Measurements from ENCODE around the gene ZFYVE21.
A peak's percentile ranks its signal among the peaks of the same experiment; 100 is the strongest.

ZFYVE21 gene

DNA sequence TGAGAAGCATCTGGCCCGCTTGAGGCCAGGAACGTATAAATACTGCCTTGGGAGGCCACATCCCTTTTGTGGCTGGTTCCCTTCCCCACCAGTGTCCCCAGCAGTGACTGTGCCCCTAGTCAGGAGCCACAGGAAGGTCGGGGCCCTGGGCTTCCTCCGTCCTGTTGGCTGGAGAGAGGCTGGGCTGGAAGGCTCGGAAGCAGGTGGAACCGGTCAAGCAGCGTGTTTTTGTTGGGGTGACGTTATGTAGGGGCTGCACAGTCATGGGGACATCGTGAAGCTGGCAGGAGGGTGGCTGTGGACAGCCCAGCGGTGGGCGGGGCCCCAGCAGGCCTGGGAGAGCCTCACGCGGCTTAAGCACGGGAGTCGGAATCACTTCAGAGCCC lies 10.5 kb upstream of the ZFYVE21 start:
- Histone ChIP-seq H3K4me3 (ENCODE audit: low read length in 2 of 2) (no peak overlapping the region), H3K36me3 (ENCODE audit: control insufficient read depth in 2 of 2, insufficient read depth in 2 of 2, low read length in 2 of 2) (peaks cover 30 to 34% of the 10 kb centered on the region in 2 donors), H3K27ac (ENCODE audit: low read depth in 2 of 2, low read length in 2 of 2) (peak overlapping the region; percentile 9 to 45), H3K9me3 (ENCODE audit: control insufficient read depth in 2 of 2, low read length in 2 of 2) (no peaks in the 10 kb centered on the region), H3K4me1 (ENCODE audit: control insufficient read depth in 2 of 2, insufficient read depth in 2 of 2, low read length in 2 of 2) (peaks cover 2 to 6% of the 10 kb centered on the region in 2 donors), H3K9ac (ENCODE audit: low read depth in 1 of 2, low read length in 2 of 2) (no peak overlapping the region), H3K27me3 (ENCODE audit: control insufficient read depth in 2 of 2, insufficient read depth in 2 of 2, low read length in 2 of 2) (no peaks in the 10 kb centered on the region)

DNA sequence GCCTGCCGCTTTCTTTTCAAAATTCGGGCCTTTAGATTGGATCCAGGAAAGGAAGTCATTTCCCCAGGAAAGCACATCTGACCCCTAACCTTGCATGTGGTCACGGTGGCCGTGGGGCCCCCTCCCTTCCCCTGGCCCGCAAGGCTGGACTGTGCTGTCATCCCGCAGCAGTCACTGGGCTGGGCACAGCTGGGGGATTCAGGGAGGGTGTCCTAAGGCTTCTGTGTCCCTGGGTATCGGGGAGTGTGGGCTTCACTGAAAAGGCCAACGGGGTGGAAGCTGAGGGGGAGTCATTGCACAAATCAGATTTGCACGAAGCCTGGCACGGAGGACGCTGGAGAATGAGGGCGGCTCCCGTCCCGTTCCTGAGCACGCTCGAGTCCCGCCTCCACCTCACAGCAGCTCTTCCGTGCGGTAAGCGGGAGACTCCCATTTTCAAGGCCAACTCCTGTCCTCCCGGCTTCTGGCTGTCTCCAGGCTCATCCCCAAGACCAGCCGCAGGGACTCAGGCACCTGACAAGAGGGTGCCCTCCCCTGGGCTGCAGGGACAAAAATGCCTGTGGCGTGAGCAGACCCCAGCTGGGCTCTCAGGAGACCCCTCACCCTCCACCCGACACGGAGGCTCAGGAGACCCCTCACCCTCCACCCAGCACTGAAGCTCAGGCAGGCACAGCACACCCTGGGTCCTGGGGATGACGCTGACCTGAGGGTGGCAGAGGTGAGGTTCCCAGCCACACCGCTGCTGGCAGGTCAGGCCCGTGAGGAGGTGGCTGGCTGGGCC lies 9.9 kb upstream of the ZFYVE21 start:
- H3K9me3 ChIP-seq (ENCODE audit: control insufficient read depth in 2 of 2, low read length in 2 of 2): no peaks in the 10 kb centered on the region
- H3K4me3 ChIP-seq (ENCODE audit: low read length in 2 of 2): no peak overlapping the region
- peaks cover 5 to 8% of the 10 kb centered on the region in 2 donors for H3K4me1 ChIP-seq (ENCODE audit: control insufficient read depth in 2 of 2, insufficient read depth in 2 of 2, low read length in 2 of 2)
- no peaks in the 10 kb centered on the region for H3K27me3 ChIP-seq (ENCODE audit: control insufficient read depth in 2 of 2, insufficient read depth in 2 of 2, low read length in 2 of 2)
- peak overlapping the region in 1 of 2 donors; percentile 45 for H3K27ac ChIP-seq (ENCODE audit: low read depth in 2 of 2, low read length in 2 of 2)
- H3K9ac ChIP-seq (ENCODE audit: low read depth in 1 of 2, low read length in 2 of 2): no peak overlapping the region
- peaks cover 30% of the 10 kb centered on the region in 2 donors for H3K36me3 ChIP-seq (ENCODE audit: control insufficient read depth in 2 of 2, insufficient read depth in 2 of 2, low read length in 2 of 2)

DNA sequence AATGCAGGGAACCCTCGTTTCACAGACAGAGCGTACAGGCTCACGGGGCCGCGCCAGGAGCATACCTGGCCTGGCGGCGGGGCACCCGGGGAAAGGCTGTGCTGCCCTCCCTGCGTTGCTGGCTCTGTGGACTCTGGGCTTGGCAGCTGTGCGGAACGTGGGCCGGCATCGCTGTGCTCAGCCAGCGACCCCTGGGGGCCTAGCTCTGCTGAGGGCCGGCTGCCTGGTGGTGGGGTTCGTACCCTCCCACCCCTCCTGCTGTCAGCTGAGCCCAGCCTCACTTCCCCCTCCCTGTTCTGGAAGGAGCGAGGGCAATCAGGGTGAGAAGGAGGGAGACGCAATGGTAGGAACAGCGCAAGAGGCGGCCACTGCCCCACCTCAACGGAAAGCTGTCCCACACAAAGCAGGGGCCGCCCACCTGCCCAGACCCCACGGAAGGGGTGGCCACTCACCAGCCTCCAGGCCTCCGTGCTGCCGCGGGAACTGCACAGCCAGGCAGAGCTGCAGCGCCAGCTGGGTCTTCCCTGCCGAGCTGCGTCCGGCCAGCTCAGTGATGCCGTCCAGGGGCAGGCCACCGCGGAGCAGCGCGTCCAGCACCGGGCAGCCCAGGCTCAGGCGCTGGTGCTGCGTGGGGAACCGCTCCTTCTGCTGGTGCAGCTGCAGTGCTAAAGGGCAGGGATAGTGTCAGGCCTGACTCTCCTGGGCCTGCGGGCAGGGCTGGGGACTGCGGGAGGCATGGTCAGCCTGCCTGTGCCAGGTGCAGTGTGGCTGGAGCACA lies 8.9 kb upstream of the ZFYVE21 start:
- no peak overlapping the region for H3K27ac ChIP-seq (ENCODE audit: low read depth in 2 of 2, low read length in 2 of 2)
- H3K4me1 ChIP-seq (ENCODE audit: control insufficient read depth in 2 of 2, insufficient read depth in 2 of 2, low read length in 2 of 2): peaks cover 14 to 18% of the 10 kb centered on the region in 2 donors
- no peaks in the 10 kb centered on the region for H3K27me3 ChIP-seq (ENCODE audit: control insufficient read depth in 2 of 2, insufficient read depth in 2 of 2, low read length in 2 of 2)
- H3K9ac ChIP-seq (ENCODE audit: low read depth in 1 of 2, low read length in 2 of 2): no peak overlapping the region
- no peak overlapping the region for H3K4me3 ChIP-seq (ENCODE audit: low read length in 2 of 2)
- peaks cover 29 to 30% of the 10 kb centered on the region in 2 donors for H3K36me3 ChIP-seq (ENCODE audit: control insufficient read depth in 2 of 2, insufficient read depth in 2 of 2, low read length in 2 of 2)
- no peaks in the 10 kb centered on the region for H3K9me3 ChIP-seq (ENCODE audit: control insufficient read depth in 2 of 2, low read length in 2 of 2)

DNA sequence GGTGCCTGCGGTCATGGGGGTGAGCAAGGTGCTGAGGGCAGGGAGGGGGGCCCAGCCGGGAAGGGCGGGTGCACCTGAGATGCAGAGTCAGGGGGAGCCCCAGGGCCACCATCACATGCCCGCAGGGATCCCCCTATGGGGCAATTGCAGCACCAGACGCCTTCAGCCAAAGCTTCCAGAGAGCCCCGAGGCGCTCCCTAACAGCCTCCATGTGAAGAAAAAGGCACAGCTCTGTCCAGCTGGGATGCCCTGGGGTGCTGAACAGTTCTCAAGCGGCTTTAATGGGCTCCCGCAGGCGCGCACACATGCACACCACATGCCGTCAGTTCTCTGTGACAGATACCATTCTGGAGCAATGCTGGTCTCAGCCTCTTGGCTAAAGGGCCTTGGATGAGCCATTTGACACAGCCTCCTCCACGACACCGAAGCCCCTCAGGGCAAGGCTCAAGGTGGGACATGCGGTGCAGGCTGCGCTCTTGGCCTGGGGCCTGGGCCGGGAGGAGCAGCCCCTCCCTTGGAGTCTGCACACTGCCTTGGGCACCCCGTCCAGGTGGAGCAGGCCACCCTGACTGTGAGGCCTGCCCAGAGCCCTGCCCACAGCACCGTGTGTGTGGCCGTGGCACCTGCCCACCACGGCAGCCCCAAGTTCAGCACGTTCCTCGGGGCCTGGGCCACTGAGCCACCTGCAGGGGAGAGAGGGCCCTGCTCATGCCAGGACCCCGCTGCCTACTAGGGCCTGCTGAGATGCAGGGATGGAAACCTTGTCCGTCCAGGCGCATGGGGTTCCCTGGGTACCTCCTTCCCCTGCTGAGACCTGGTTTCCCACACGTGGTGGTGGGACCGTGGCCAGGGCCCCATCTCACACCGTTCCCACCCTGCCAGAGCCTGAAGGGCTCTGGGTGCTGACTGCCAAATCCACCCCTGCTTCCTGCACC lies 8.0 kb upstream of the ZFYVE21 start:
- Histone ChIP-seq H3K36me3 (ENCODE audit: control insufficient read depth in 2 of 2, insufficient read depth in 2 of 2, low read length in 2 of 2) (peaks cover 22 to 24% of the 10 kb centered on the region in 2 donors), H3K27ac (ENCODE audit: low read depth in 2 of 2, low read length in 2 of 2) (no peak overlapping the region), H3K9ac (ENCODE audit: low read depth in 1 of 2, low read length in 2 of 2) (no peak overlapping the region), H3K4me3 (ENCODE audit: low read length in 2 of 2) (no peak overlapping the region), H3K4me1 (ENCODE audit: control insufficient read depth in 2 of 2, insufficient read depth in 2 of 2, low read length in 2 of 2) (peaks cover 22 to 26% of the 10 kb centered on the region in 2 donors), H3K9me3 (ENCODE audit: control insufficient read depth in 2 of 2, low read length in 2 of 2) (no peaks in the 10 kb centered on the region), H3K27me3 (ENCODE audit: control insufficient read depth in 2 of 2, insufficient read depth in 2 of 2, low read length in 2 of 2) (no peaks in the 10 kb centered on the region)

DNA sequence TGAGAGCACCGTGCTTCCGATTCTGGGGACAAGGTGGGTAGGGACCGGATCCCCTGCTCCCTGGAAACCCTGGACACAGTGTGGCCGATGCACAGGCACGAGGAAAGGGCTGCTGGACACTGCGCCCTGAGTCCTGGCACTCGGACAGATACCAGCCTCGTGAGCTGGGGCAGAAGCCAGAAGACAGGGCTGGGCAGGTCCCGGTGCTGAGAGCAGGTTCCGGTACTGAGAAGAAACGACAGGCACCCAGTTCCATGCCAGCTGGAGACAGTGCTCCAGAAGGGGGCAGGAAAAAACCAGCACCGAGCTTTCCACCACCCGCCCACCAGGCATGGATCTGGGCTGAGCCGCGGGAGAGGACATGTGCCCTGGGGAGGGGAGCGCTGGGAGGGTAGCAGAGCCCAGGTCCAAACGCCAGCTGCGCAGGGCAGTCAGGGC lies 6.8 kb upstream of the ZFYVE21 start:
- H3K4me1 ChIP-seq (ENCODE audit: control insufficient read depth in 2 of 2, insufficient read depth in 2 of 2, low read length in 2 of 2): peaks cover 27 to 38% of the 10 kb centered on the region in 2 donors
- H3K27ac ChIP-seq (ENCODE audit: low read depth in 2 of 2, low read length in 2 of 2): no peak overlapping the region

DNA sequence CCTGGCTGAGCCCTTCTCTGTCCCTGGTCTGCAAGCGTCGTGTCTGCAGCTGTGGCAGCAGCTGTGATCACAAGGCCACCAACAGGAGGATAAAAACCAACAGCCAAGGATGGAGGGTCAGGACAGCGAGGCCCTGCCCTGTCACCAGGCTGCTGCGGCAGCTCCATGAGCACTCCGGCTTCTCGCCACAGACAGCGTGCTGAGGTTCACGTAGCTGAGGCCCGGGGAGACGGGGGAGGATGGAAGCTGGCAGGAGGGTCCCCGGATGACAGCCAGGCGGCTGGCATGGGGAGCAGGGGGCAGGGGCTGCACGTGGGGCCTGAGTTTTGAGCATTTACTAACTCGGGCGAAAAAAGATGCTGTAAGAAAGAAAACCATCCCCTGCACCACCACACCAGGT lies 5.8 kb upstream of the ZFYVE21 start:
- Histone ChIP-seq H3K36me3 (ENCODE audit: control insufficient read depth in 2 of 2, insufficient read depth in 2 of 2, low read length in 2 of 2) (peaks cover 8 to 11% of the 10 kb centered on the region in 2 donors), H3K9me3 (ENCODE audit: control insufficient read depth in 2 of 2, low read length in 2 of 2) (no peaks in the 10 kb centered on the region), H3K27ac (ENCODE audit: low read depth in 2 of 2, low read length in 2 of 2) (peak overlapping the region; percentile 86 to 90), H3K27me3 (ENCODE audit: control insufficient read depth in 2 of 2, insufficient read depth in 2 of 2, low read length in 2 of 2) (no peaks in the 10 kb centered on the region), H3K9ac (ENCODE audit: low read depth in 1 of 2, low read length in 2 of 2) (no peak overlapping the region), H3K4me3 (ENCODE audit: low read length in 2 of 2) (no peak overlapping the region), H3K4me1 (ENCODE audit: control insufficient read depth in 2 of 2, insufficient read depth in 2 of 2, low read length in 2 of 2) (peaks cover 33 to 41% of the 10 kb centered on the region in 2 donors)

More for the DNA sequence above, 6.8 kb upstream of the ZFYVE21 start:
- no peaks in the 10 kb centered on the region for H3K9me3 ChIP-seq (ENCODE audit: control insufficient read depth in 2 of 2, low read length in 2 of 2)
- no peaks in the 10 kb centered on the region for H3K27me3 ChIP-seq (ENCODE audit: control insufficient read depth in 2 of 2, insufficient read depth in 2 of 2, low read length in 2 of 2)
- H3K4me3 ChIP-seq (ENCODE audit: low read length in 2 of 2): no peak overlapping the region
- no peak overlapping the region for H3K9ac ChIP-seq (ENCODE audit: low read depth in 1 of 2, low read length in 2 of 2)
- peaks cover 13 to 15% of the 10 kb centered on the region in 2 donors for H3K36me3 ChIP-seq (ENCODE audit: control insufficient read depth in 2 of 2, insufficient read depth in 2 of 2, low read length in 2 of 2)

DNA sequence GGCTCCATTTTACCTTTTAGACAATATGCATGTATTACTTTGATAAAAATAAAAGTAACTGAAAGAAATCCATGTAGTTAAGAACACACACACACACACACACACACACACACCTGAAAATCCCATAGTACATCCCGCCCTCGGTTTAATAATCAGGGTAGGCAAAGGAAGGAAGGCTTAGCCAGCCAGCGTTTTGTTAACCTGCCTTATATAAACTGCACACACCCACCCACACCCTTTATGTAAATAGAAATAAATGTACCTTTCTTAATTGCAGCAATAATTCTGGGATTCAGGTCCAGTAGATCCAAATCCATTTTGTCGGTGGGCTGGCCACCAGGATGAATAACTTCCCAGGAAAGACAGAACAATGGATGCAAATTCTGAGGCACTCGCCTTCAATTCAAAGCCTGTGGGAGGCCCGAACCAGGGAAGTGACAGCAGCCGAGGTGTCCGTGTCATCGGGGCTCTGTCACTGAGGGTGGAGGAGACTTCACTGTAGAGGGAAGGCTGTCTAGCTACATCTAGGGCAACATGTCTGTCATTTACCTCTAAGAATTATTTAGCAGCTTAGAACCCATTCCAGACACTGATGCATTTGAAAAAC lies 4.7 kb upstream of the ZFYVE21 start:
- Histone ChIP-seq H3K9ac (ENCODE audit: low read depth in 1 of 2, low read length in 2 of 2) (peak overlapping the region in 1 of 2 donors; percentile 69), H3K4me1 (ENCODE audit: control insufficient read depth in 2 of 2, insufficient read depth in 2 of 2, low read length in 2 of 2) (peaks cover 35 to 41% of the 10 kb centered on the region in 2 donors), H3K27ac (ENCODE audit: low read depth in 2 of 2, low read length in 2 of 2) (peak overlapping the region; percentile 86 to 90), H3K27me3 (ENCODE audit: control insufficient read depth in 2 of 2, insufficient read depth in 2 of 2, low read length in 2 of 2) (no peaks in the 10 kb centered on the region), H3K4me3 (ENCODE audit: low read length in 2 of 2) (no peak overlapping the region), H3K36me3 (ENCODE audit: control insufficient read depth in 2 of 2, insufficient read depth in 2 of 2, low read length in 2 of 2) (peaks cover 5 to 6% of the 10 kb centered on the region in 2 donors), H3K9me3 (ENCODE audit: control insufficient read depth in 2 of 2, low read length in 2 of 2) (no peaks in the 10 kb centered on the region)

DNA sequence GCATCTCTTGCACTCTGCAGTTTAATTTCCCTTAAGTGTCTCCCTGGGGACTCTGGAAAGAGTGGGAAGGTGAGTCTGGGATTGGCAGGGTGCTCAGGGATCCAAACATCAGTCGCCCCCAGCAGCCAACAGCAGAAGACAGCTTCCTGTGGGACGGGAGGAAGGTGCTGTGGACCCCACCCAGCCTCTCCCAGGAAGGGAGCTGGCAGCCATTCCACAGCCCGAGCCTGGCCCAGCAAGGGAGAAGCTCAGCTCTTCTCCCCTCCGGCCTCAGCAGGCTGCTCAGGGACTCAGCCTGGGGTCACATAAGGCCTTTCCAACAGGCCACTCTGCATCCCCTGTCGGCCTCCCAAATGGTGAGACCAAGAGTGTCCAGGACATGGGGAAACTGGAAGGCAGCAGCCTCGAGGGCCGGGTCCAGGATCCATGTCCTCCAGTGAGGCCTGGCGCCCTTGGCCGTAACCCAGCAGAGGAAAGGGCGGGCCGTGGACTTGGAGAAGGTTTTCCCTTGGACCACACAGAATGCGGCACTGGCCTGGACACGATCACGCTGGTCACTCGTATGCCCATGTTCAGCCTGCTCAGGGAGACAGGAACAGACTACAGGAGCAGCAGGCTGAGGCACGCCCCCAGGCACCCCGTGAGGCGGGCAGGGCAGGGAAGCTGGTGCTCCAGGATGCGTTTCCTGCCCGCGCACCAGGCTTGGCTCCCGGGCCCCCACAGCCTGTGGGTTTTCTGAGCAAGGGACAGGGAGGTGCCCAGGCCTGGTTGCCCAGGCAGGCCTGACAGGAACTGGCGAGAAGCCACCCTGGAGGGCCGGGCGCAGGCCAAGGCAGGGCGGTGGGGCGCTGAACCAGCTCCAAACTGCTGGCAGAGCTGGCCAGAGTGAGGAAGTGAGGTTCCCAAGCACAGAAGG lies 3.8 kb upstream of the ZFYVE21 start:
- Histone ChIP-seq H3K4me3 (ENCODE audit: low read length in 2 of 2) (peak overlapping the region in 1 of 2 donors; percentile 32), H3K9me3 (ENCODE audit: control insufficient read depth in 2 of 2, low read length in 2 of 2) (no peaks in the 10 kb centered on the region), H3K9ac (ENCODE audit: low read depth in 1 of 2, low read length in 2 of 2) (peak overlapping the region; percentile 56 to 69), H3K36me3 (ENCODE audit: control insufficient read depth in 2 of 2, insufficient read depth in 2 of 2, low read length in 2 of 2) (peaks cover 3 to 6% of the 10 kb centered on the region in 2 donors), H3K27me3 (ENCODE audit: control insufficient read depth in 2 of 2, insufficient read depth in 2 of 2, low read length in 2 of 2) (no peaks in the 10 kb centered on the region), H3K27ac (ENCODE audit: low read depth in 2 of 2, low read length in 2 of 2) (peak overlapping the region; percentile 86 to 90), H3K4me1 (ENCODE audit: control insufficient read depth in 2 of 2, insufficient read depth in 2 of 2, low read length in 2 of 2) (peaks cover 38 to 43% of the 10 kb centered on the region in 2 donors)

All from mucosa of rectum (tissue), 2 donors.